OCI-M2 (cell line): ENCODE data around the gene IL3RA.
"Not testable (repeated sequence)": the region's sequence is repeated elsewhere in the genome, so short reads cannot be mapped to it uniquely, and the experiment has no call there.

Experiments used
- DNase-seq: peaks from one replicate; lab custom pipeline; 2025; ENCODE audit not compliant: unreplicated experiment; lab: John Stamatoyannopoulos, UW

The IL3RA gene

DNA sequence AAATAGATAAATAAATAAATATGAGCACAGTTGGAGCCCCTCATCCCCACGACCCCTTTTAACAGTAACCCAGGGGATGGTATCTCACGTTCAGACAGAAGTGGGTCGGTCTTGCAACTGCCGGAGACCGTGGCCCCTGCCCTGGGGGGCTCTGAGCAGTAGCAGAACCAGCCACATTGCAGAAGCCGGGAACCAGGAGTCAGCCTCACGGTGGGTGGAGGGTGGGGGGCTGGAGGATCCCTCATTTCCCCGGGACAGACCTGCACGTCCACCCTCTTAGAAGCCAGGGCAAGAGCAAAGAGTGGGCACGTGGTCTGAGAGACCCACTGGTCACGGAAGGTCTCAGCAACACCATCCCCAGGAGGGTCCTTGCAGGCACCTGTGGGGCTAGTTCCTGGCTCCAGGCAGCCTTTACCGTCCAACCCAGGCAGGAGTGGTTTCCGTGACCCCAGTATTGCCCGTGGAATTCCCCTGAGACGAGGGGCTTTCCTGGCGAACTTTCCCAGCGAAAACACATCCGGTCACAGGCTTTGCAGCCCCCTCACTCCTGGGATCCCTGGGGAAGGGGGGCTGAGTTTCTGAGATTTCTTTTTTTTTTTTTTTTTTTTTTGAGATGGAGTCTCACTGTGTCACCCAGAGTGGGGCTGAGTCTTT, 8.8 kb upstream of the IL3RA start:
- DNase-seq = no peak

GRCh38 chrX:1330605-1331004, 6.0 kb upstream of the IL3RA start:
- DNase-seq = no peak

GRCh38 chrX:1332433-1332832, 4.2 kb upstream of the IL3RA start:
- DNase-seq = not testable (repeated sequence)

DNA sequence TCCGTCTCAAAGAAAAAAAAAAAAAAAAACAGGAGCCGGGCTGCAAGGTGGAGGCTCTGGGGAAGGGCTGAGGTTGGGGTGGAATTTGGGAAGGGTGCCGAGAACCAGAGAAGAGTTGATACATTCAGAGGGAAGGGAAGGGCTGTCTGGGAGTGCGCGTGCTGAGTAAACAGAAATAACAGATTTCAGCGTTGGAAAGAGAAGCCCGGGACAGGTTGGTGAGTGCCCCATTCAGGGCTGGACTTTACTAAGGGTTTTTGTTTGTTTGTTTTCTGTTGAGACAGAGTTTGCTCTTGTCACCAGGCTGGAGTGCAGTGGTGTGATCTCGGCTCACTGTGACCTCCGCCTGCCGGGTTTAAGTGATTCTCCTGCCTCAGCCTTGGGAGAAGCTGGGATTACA, 1.7 kb upstream of the IL3RA start:
- no peak for DNase-seq

DNA sequence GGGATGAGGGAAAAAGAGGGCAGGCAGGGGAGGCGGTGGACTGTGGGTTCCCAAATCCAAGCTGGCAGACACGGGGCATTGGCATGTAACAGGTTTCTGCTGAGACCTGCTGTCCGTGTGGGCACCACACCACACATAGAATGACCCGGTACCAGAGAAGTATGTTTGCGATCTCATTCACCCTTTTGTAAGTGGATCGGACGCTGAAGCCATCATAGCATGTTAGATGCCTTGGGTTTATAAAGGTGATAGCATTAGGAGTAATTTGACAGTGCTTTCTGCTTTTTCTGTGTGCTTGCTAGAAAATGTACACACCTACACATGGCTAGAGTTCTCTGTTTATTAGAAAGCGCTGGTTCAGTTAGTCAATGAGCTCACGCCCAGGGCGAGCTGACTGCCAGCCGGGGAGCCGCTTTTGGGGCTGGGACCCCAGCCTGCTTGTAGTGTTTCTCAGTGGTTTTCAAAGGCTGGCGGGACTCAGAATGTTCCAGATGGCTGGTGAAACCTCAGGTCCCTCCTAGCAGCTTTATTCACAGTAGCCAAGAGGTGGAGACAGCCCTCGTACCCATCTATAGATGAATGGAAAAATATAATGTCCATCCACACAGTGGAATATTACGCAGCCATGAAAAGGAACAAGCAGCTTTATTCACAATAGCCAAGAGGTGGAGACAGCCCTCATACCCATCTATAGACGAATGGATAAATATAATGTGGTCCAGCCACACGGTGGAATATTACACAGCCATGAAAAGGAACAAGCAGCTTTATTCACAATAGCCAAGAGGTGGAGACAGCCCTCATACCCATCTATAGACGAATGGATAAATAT, 579 bp downstream of the IL3RA start:
- no peak for DNase-seq

GRCh38 chrX:1341545-1342184, 5.1 kb downstream of the IL3RA start:
- DNase-seq = no peak

DNA sequence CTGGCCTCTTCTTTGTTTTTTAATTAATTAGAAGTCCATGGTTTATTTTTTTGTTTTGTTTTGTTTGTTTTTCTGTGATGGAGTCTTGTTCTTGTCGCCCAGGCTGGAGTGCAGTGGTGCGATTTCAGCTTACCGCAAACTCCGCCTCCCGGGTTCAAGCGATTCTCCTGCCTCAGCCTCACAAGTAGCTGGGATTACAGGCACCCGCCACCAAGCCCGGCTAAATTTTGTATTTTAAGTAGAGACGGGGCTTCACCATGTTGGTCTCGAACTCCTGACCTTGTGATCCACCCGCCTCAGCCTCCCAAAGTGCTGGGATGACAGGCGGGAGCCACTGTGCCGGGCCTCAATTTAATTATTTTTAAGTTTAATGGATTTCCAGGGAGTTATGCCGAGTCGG, 13.0 kb downstream of the IL3RA start:
- DNase-seq = not testable (repeated sequence)

- DNase-seq = no peak
These were observed 15.6 kb downstream of the IL3RA start for GRCh38 chrX:1351981-1352714.

DNA sequence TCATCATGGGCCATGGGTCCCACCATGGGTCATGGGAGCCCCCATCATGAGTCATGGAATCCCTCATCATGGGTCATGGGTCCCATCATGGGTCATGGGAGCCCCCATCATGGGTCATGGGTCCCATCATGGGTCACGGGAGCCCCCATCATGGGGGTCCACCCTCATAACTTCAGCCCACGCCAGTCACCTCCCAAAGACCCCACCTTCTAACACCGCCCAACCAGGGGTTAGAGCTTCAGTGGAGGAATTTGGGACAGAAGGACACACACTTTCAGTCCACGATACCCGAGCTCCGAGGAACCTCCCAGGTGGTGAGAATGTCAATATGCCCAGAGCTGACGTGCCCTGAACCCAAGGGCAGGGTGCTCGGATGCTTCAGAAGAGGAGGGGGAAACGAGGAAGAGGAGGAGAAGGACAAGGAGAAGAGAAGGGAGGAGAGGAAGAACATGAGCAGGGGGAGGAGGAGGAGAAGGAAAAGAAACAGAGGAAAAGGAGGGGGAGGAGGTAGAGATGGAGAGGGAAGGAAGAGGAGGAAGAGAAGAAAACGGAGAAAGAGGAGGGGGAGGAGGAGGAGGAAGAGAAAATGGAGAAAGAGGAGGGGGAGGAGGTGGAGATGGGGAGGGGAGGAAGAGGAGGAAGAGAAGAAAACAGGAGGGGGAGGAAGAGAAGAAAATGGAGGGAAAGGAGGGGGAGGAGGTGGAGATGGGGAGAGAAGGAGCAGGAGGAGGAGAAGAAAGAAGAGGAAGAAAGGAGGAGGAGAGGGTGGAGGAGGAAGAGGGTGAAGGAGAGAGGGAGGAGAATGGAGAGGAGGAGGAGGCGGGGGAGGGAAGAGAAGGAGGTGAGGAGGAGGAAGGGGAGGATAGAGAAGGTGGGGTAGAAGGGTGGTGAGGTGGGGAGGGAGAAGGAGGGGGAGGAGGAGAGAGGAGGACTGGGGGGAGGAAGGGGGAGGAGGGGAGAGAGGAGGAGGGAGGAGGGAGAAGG, 17.7 kb downstream of the IL3RA start:
- no peak for DNase-seq

GRCh38 chrX:1355131-1356046, 18.8 kb downstream of the IL3RA start:
- no peak for DNase-seq

GRCh38 chrX:1357993-1358392, 21.4 kb downstream of the IL3RA start:
- DNase-seq = no peak

DNA sequence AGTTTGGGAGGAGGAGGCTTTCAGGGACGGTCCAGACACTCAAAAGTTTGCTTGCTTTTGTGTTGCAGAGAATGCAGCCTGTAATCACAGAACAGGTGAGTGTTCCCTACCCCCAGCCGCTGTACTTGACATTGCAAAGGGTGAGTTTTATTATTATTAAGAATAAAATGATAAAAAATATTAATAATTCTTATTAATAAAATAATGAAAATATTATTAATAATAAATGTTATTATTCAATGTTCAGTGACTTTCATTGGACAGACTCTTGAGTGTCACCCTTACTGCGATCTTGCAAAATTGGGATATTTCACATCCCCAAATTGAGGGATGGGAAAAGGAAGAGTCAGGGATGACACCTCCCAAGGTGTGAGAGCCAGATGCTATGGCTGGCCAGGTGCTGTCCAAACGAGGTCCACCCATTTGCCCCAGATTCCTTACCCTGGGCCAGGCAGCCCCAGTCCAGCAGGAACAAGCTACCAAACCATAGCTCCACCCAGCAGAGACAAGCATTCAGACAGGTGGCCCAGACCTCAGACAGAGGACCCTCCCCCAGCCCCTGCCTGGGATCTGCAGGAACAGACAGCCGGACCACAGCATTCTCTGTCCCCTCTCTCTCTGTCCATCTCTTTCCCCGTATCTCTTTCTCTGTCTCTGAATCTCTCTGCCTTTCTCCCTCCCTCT, 22.4 kb downstream of the IL3RA start:
- DNase-seq = no peak

DNA sequence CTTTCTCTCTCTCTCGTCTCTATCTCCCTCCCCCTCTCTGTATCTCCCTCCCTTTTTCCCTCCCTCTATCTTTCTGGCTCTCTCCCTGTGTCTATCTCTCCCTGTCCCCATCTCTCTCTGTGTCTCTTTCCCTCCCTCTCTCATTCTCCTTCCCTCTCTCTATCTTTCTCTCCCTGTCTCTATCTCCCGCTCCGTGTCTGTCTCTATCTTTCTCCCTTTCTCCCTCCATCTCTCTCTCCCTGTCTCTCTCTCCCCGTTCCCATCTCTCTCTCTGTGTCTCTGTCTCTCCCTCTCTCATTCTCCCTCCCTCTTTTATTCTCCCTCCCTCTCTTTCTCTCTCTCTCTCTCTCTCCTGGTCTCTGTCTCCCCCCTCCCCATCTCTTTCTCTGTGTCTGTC, 22.9 kb downstream of the IL3RA start:
- no peak for DNase-seq

DNA sequence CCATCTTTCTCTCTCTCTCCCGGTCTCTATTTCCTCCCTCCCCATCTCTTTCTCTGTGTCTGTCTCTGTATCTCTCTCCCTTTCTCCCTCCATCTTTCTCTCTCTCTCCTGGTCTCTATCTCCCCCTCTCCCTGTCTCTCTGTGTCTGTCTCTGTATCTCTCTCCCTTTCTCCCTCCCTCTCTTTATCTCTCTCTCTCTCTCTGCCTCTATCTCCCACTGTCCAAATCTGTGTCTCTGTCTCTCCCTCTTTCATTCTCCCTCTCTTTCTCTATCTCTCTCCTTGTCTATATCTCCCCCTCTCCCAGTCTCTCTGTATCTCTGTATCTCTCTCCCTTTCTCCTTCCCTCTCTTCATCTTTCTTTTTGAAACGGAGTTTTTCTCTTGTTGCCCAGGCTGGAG, 23.6 kb downstream of the IL3RA start:
- no peak for DNase-seq

- no peak for DNase-seq
These were observed 24.7 kb downstream of the IL3RA start for GRCh38 chrX:1361275-1361674.

DNA sequence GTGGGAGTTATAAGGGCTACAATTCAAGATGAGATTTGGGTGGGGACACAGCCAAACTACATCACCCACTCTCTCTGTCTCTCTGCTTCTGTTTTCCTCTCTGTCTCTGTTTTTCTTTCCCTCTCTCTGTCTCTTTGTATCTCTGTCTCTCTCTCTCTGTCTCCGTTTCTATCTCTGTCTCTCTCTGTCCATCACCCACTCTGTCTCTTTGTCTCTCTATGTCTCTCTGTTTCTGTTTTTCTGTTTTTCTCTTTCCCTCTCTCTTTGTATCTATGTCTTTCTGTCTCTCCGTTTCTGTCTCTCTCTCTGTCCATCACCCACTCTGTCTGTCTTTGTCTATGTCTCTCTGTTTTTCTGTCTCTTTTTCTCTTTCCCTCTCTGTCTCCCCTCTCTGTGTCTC, 25.3 kb downstream of the IL3RA start:
- no peak for DNase-seq

DNA sequence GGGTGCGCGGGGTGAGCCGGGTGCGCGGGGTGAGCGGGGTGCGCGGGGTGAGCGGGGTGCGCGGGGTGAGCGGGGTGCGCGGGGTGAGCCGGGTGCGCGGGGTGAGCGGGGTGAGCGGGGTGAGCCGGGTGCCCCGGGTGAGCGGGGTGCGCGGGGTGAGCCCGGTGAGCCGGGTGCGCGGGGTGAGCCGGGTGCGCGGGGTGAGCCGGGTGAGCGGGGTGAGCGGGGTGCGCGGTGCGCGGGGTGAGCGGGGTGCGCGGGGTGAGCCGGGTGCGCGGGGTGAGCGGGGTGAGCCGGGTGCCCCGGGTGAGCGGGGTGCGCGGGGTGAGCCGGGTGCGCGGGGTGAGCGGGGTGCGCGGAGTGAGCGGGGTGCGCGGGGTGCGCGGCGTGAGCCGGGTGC, 29.8 kb downstream of the IL3RA start:
- DNase-seq = not testable (repeated sequence)

GRCh38 chrX:1368385-1368698, 31.8 kb downstream of the IL3RA start:
- no peak for DNase-seq

DNA sequence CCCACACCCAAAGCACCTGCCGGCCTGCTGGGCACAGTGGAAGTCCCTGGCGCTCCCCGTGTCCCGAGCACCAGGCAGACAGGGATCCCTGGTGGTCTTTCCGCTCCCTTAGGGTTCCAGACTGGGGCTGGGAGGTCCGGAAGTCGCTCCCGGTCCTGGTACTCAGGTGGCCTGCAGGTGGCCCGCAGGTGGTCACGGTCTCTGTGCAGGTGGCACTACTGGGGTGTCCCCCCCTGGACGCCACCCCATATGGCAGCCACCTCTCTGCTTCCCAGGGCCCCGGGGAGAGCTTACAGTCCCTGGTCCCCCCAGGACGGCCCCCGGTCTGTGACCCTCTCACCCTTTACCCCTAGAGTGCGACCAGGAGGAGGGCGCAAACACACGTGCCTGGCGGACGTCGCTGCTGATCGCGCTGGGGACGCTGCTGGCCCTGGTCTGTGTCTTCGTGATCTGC, 41.7 kb downstream of the IL3RA start:
- DNase-seq = no peak
